K562 (cell line): Measurements from ENCODE around the gene SV2A. TPM values are rescaled to one million over a fixed set of nuclear protein-coding genes. Genes with fewer than 3 reads are reported as not detected.

ENCODE experiments used
- ASH1L ChIP-seq: fragments of 450-650 bp; IDR thresholded peaks from 2 replicates; pipeline ENCODE4 v1.6.1; 2018; ENCODE audit warnings: borderline replicate concordance, mild to moderate bottlenecking, low read depth; ENCODE audit not compliant: partially characterized antibody
- CBFB ChIP-seq: sonication (generic); formaldehyde crosslinking; IDR thresholded peaks from 2 replicates; pipeline ENCODE4 v1.4.0; 2020; ENCODE audit warnings: mild to moderate bottlenecking, missing genetic modification reagents
- DEAF1 ChIP-seq: fragments of 450-650 bp; formaldehyde crosslinking; IDR thresholded peaks from 2 replicates; pipeline ENCODE4 v1.4.0; 2020; ENCODE audit warnings: mild to moderate bottlenecking, moderate library complexity
- ELF1 ChIP-seq: fragments of 200-800 bp; sonication (Bioruptor generic); IDR thresholded peaks from 2 replicates; pipeline ENCODE4 v1.6.1; 2016; ENCODE audit warnings: missing genetic modification characterization, missing compliant biosample characterization
- ELK3 ChIP-seq: fragments of 450-650 bp; formaldehyde crosslinking; IDR thresholded peaks from 2 replicates; pipeline ENCODE4 v1.4.0; 2020; ENCODE audit warnings: mild to moderate bottlenecking
- FIP1L1 ChIP-seq: fragments of 200-400 bp; formaldehyde crosslinking; IDR thresholded peaks from 2 replicates; pipeline ENCODE4 v1.6.1; 2018; ENCODE audit warnings: mild to moderate bottlenecking, low read depth, low read length; ENCODE audit not compliant: poor library complexity, severe bottlenecking
- FOXM1 ChIP-seq, 2 experiments: fragments of 450-650 bp in 1 of 2; sonication (generic) in 1 of 2; formaldehyde crosslinking in 1 of 2; IDR thresholded peaks; 2 replicates each; pipeline versions ENCODE4 v1.6.1 to v1.9.0; 2017 to 2022; ENCODE audit warnings: low read depth in 2 of 2, mild to moderate bottlenecking in 2 of 2, missing genetic modification reagents in 1 of 2, moderate library complexity in 1 of 2
- HDAC2 ChIP-seq: fragments of 450-650 bp; IDR thresholded peaks from 2 replicates; pipeline ENCODE4 v1.6.1; 2016; ENCODE audit warnings: mild to moderate bottlenecking
- HDAC8 ChIP-seq: fragments of 450-650 bp; IDR thresholded peaks from 2 replicates; pipeline ENCODE4 v1.6.1; 2016; ENCODE audit warnings: mild to moderate bottlenecking, missing genetic modification characterization, moderate library complexity, missing compliant biosample characterization
- HDGF ChIP-seq: fragments of 450-650 bp; IDR thresholded peaks from 2 replicates; pipeline ENCODE4 v1.6.1; 2016
- HOXB6 ChIP-seq: fragments of 250-450 bp; sonication (Bioruptor Pico); IDR thresholded peaks from 2 replicates; pipeline ENCODE4 v1.5.1; 2022; ENCODE audit warnings: mild to moderate bottlenecking, borderline replicate concordance
- JUND ChIP-seq, 2 experiments: IDR thresholded peaks; 2 replicates in 1 of 2; 3 replicates in 1 of 2; pipeline ENCODE4 v1.6.1; 2011; ENCODE audit warnings: borderline replicate concordance in 2 of 2, low read depth in 2 of 2, low read length in 2 of 2, improper control_type of control experiment in 1 of 2, missing biosample characterization in 1 of 2, missing genetic modification characterization in 1 of 2, missing genetic modification reagents in 1 of 2
- NCOA2 ChIP-seq, 2 experiments: fragments of 450-650 bp; IDR thresholded peaks; 2 replicates each; pipeline ENCODE4 v1.6.1; 2018; ENCODE audit warnings: mild to moderate bottlenecking in 2 of 2, moderate library complexity in 1 of 2; ENCODE audit not compliant: partially characterized antibody in 2 of 2
- NFATC3 ChIP-seq: fragments of 450-650 bp; IDR thresholded peaks from 2 replicates; pipeline ENCODE4 v1.6.1; 2017; ENCODE audit warnings: mild to moderate bottlenecking
- NFE2 ChIP-seq: IDR thresholded peaks from 2 replicates; pipeline ENCODE4 v1.6.1; 2014; ENCODE audit warnings: antibody characterized with exemption, low read depth
- PTTG1 ChIP-seq: fragments of 450-650 bp; IDR thresholded peaks from 2 replicates; pipeline ENCODE4 v1.6.1; 2016; ENCODE audit warnings: low read depth, mild to moderate bottlenecking, missing genetic modification characterization, missing compliant biosample characterization
- RB1 ChIP-seq: fragments of 450-650 bp; IDR thresholded peaks from 2 replicates; pipeline ENCODE4 v1.6.1; 2017; ENCODE audit warnings: low read depth, mild to moderate bottlenecking
- RCOR1 ChIP-seq, 2 experiments: IDR thresholded peaks; 2 replicates each; pipeline ENCODE4 v1.6.1; 2012; ENCODE audit warnings: low read depth in 2 of 2, low read length in 2 of 2, borderline replicate concordance in 1 of 2, improper control_type of control experiment in 1 of 2
- SMAD3 ChIP-seq: fragments of 450-650 bp; formaldehyde crosslinking; conservative IDR thresholded peaks from 2 replicates; pipeline ENCODE4 v1.4.0; 2020; ENCODE audit warnings: mild to moderate bottlenecking
- ZHX1 ChIP-seq: fragments of 150-350 bp; conservative IDR thresholded peaks from 2 replicates; pipeline ENCODE4 v1.6.1; 2014; ENCODE audit warnings: low read length
- ZNF695 ChIP-seq: fragments of 450-650 bp; formaldehyde crosslinking; IDR thresholded peaks from 2 replicates; pipeline ENCODE4 v1.4.0; 2020; ENCODE audit warnings: mild to moderate bottlenecking, moderate library complexity
- ZNF696 ChIP-seq: fragments of 250-450 bp; sonication (Bioruptor Pico); conservative IDR thresholded peaks from 2 replicates; pipeline ENCODE4 v1.4.0; 2020; ENCODE audit warnings: mild to moderate bottlenecking, moderate library complexity
- ZNF79 ChIP-seq: fragments of 250-450 bp; sonication (Bioruptor Pico); IDR thresholded peaks from 2 replicates; pipeline ENCODE4 v1.4.0; 2020; ENCODE audit warnings: low read depth, mild to moderate bottlenecking, moderate library complexity
- polyA plus RNA-seq, 8 experiments: library from polyadenylated mRNA; depleted of rRNA in 4 of 8; stranded (reverse) in 5 of 8; unstranded in 3 of 8; fragments of >200 nt; fragmentation: Nextera tagmentation in 2 of 8; fragmentation: Illumina TruSeq in 1 of 8; extraction: Ambion mirVana in 2 of 8; extraction: Trizol in 1 of 8; gene quantifications; 2 replicates each; pipeline versions ENCODE4 v1.2.1 to v1.2.3, GENCODE V29; 2011 to 2014; ENCODE audit warnings: inconsistent platforms in 1 of 8, missing spikeins in 1 of 8
- total RNA-seq, 7 experiments: library from RNA; depleted of rRNA in 6 of 7; stranded (reverse); fragments of >200 nt in 6 of 7; fragmentation: Illumina TruSeq in 2 of 7; extraction: Trizol in 2 of 7; gene quantifications; 2 replicates each; pipeline versions ENCODE4 v1.2.1 to v1.2.3, GENCODE V29; 2011 to 2021; ENCODE audit warnings: low replicate concordance in 1 of 7

SV2A gene
- total and polyA plus RNA-seq, 9 of the 15 experiments (the other 6 are each of a cell fraction or from before 2014, with no cell fraction given) = 0.07 to 0.22 (median 0.11) TPM; not detected in 1

GRCh38 chr1:149887456-149888246, 30.0 kb downstream of the SV2A start (continued):
- TF ChIP-seq PTTG1 (no peak), ZNF696 (CRISPR knock-in tag) (no peak), ELK3 (CRISPR knock-in tag) (no peak), ZNF695 (CRISPR knock-in tag) (no peak), NFATC3 (no peak), DEAF1 (CRISPR knock-in tag) (no peak), ZNF79 (no peak), HOXB6 (CRISPR knock-in tag) (no peak; the same call in 1 of the 2 replicates), CBFB (CRISPR knock-in tag) (no peak), HDAC2 (no peak), ZHX1 (no peak), FOXM1 (IDR thresholded peaks at IDR 0.05; ENCODE audit: low read depth) (no peak), FOXM1 (CRISPR knock-in tag; IDR thresholded peaks at IDR 0.05; ENCODE audit: low read depth) (0 out of 2 replicates have a peak, but pooled peaks have one; percentile 28), ASH1L (peak; percentile 77), JUND (IDR thresholded peaks at IDR 0.05; ENCODE audit: borderline replicate concordance, low read depth, low read length) (no peak), JUND (tag; IDR thresholded peaks at IDR 0.05; ENCODE audit: borderline replicate concordance, low read depth, low read length) (no peak), FIP1L1 (peak; percentile 100), ELF1 (tag) (no peak), HDAC8 (no peak), HDGF (no peak), RB1 (peak; percentile 65; the same call in 1 of the 2 replicates), NFE2 (no peak), RCOR1 (IDR thresholded peaks at IDR 0.05; ENCODE audit: borderline replicate concordance in 1 of 2, low read depth in 2 of 2, low read length in 2 of 2) (peak in 1 of 2 experiments; percentile 53; a peak in 1 of 4 replicates), NCOA2 (IDR thresholded peaks at IDR 0.05; ENCODE audit: partially characterized antibody in 2 of 2) (no peak), SMAD3 (CRISPR knock-in tag) (no peak)
